Neutrophil (primary cell): ENCODE data around the gene MPC2.

Experiments
- H3K27ac ChIP-seq: fragments of 200-600 bp; sonication (generic); 2 replicates; pipeline ENCODE4 v1.5.1; 2016; ENCODE audit warnings: mild to moderate bottlenecking, moderate library complexity
- H3K27me3 ChIP-seq: fragments of 200-600 bp; sonication (generic); 2 replicates; pipeline ENCODE4 v1.6.0; 2016; ENCODE audit warnings: mild to moderate bottlenecking
- H3K36me3 ChIP-seq: fragments of 200-600 bp; sonication (generic); 2 replicates; pipeline ENCODE4 v1.5.1; 2017
- H3K4me1 ChIP-seq, 2 experiments: fragments of 200-600 bp in 1 of 2; sonication (generic) in 1 of 2; 1 replicate in 1 of 2; 2 replicates in 1 of 2; pipeline versions ENCODE4 v1.5.1 to v1.6.1; 2013 to 2016; ENCODE audit warnings: low read depth in 1 of 2, low read length in 1 of 2, mild to moderate bottlenecking in 1 of 2, moderate library complexity in 1 of 2; ENCODE audit not compliant: control insufficient read depth in 1 of 2, insufficient read depth in 1 of 2
- H3K4me3 ChIP-seq, 2 experiments: fragments of 200-600 bp in 1 of 2; sonication (generic) in 1 of 2; 1 replicate in 1 of 2; 2 replicates in 1 of 2; pipeline ENCODE4 v1.5.1; 2013 to 2016; ENCODE audit warnings: low read depth in 1 of 2, low read length in 1 of 2, mild to moderate bottlenecking in 1 of 2, moderate library complexity in 1 of 2
- H3K9me3 ChIP-seq: fragments of 200-600 bp; sonication (generic); 2 replicates; pipeline ENCODE4 v1.5.1; 2016
- TF ChIP-seq, protein P1 (sequence below): fragments of 200-600 bp; sonication (generic); IDR thresholded peaks from 2 replicates; pipeline ENCODE4 v1.5.1; 2016; ENCODE audit warnings: antibody characterized with exemption

Gene MPC2

DNA sequence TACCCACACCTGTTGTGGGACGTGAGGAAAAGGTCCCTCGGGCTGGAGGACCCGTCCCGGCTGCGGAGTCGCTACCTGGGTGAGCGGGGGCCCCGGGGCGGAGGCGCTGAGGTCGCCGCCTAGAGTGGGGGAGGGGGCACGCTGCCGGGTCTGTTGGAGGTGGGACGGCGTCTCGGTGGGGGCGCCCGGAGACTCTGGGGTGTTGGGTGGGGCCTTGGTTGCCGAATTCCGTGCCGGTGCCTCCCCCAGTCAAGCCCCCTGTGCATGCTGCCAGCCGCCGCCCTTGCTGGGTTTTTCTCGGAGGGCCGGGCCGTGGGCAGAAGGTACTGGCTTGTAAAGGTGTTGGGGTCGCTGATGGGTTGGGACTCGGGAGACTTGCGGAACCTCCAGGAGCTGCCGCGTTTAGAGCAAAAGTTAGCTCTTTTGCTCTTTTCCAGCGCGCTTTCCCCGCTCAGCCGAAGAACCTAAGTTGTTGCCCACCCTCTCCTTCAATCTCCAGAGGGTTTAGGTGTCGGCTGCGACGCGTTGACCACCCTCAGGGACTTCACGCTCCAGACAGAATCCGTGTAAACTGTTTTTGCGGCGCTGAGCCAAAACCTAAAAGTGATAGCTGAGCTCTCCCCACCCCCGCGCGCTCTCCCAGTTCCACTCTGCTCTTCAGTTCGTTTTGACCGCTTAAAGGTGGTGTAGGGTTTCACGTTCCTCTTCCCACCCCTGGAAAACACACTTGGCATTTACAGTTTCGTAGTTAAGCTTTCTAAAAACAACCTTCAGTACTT lies at the start of gene MPC2:
MPC2 (minus strand) TSS at position 143 of the 779 bp plus-strand sequence. CDS start 1,231 bp downstream, outside the sequence.
- TF ChIP-seq, protein P1, sequence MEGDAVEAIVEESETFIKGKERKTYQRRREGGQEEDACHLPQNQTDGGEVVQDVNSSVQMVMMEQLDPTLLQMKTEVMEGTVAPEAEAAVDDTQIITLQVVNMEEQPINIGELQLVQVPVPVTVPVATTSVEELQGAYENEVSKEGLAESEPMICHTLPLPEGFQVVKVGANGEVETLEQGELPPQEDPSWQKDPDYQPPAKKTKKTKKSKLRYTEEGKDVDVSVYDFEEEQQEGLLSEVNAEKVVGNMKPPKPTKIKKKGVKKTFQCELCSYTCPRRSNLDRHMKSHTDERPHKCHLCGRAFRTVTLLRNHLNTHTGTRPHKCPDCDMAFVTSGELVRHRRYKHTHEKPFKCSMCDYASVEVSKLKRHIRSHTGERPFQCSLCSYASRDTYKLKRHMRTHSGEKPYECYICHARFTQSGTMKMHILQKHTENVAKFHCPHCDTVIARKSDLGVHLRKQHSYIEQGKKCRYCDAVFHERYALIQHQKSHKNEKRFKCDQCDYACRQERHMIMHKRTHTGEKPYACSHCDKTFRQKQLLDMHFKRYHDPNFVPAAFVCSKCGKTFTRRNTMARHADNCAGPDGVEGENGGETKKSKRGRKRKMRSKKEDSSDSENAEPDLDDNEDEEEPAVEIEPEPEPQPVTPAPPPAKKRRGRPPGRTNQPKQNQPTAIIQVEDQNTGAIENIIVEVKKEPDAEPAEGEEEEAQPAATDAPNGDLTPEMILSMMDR = no peak
- H3K27me3 ChIP-seq = no peaks in the 10 kb centered on the region
- H3K27ac ChIP-seq = peak within 1 kb of the TSS; percentile 95

DNA sequence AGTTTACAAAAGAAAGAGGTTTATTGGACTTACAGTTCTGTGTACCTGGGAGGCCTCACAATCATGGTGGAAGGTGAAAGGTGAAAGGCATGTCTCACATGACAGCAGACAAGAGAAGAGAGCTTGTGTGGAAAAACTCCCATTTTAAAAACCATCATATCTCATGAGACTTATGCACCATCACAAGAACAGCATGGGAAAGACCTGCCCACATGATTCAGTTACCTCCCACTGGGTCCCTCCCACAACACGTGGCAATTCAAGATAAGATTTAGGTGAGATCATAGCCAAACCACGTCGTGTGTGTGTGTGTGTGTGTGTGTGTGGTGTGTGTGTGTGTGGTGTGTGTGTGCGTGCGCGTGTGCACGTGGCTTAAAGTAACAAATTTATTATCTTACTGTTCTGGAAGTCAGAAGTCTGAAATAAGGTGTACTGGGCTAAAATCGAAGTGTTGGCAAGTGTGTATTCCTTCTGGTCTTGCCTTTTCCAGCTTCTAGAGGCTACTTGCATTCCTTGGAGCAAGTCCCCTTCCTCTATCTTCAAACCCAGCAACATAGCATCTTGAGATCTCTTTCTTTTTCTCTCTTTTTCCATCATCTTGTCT lies 48.1 kb upstream of the MPC2 start:
- no peak overlapping the region for H3K4me3 ChIP-seq
- peaks cover 5 to 10% of the 10 kb centered on the region in 2 experiments for H3K4me1 ChIP-seq
- no peak overlapping the region for H3K27ac ChIP-seq
- peaks cover 23% of the 10 kb centered on the region for H3K36me3 ChIP-seq
- TF ChIP-seq, protein P1 = no peak
- no peaks in the 10 kb centered on the region for H3K9me3 ChIP-seq
- H3K27me3 ChIP-seq = no peaks in the 10 kb centered on the region

More for the DNA sequence above, at the start of gene MPC2:
- H3K36me3 ChIP-seq = no peaks in the 10 kb centered on the region
- peak within 1 kb of the TSS; percentile 92 to 96 for H3K4me3 ChIP-seq
- no peaks in the 10 kb centered on the region for H3K9me3 ChIP-seq
- peaks cover 31 to 37% of the 10 kb centered on the region in 2 experiments for H3K4me1 ChIP-seq

DNA sequence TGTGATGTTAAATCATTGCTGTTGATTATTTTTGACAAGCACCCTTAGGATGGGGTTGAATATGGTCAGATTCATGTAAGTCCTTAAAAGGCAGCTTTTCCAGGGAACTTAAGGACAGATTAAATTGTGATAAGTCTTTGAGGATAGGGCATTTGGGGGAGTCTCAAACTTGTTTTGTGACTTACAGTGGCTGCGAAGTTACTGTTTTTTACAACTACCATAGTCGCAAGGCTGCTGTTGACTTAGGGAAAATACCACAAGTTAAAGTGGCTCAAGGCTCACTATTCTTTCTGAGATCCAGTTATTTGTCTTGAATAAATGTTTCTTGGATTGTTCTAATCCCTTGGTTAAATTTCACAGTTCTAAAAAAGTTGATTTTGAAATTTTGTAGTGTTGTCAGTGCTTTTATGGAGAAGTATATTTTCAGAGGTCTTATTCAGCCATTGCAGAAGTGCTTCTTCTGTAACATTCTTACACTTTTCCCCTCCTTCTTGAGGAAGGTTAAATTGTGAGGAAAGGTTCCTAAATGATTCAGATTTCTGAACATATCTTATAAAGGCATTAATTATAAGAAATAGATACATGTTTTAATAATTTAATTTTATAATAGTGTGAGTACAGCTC lies 47.0 kb upstream of the MPC2 start:
- H3K4me1 ChIP-seq = peaks cover 5 to 10% of the 10 kb centered on the region in 2 experiments
- H3K27ac ChIP-seq = peak overlapping the region; percentile 14
- H3K36me3 ChIP-seq = peaks cover 29% of the 10 kb centered on the region
- no peak overlapping the region for H3K4me3 ChIP-seq
- no peaks in the 10 kb centered on the region for H3K9me3 ChIP-seq
- TF ChIP-seq, protein P1 = no peak
- no peaks in the 10 kb centered on the region for H3K27me3 ChIP-seq

DNA sequence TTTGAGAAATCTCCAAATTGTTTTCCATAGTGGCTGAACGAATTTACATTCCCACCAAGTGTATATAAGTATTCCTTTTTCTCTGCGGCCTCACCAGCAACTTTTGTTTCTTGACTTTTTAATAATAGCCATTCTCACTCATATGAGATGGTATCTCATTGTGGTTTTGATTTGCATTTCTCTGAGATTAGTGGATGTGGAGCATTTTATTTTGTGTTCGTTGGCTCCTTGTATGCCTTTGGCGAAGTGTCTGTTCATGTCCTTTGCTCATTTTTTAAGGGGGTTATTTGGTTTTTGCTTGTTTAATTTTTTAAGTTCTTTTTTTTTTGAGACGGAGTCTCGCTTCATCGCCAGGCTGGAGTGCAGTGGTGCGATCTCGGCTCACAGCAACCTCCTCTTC lies 45.1 kb upstream of the MPC2 start:
- H3K27ac ChIP-seq = no peak overlapping the region
- peaks cover 5 to 10% of the 10 kb centered on the region in 2 experiments for H3K4me1 ChIP-seq
- no peaks in the 10 kb centered on the region for H3K27me3 ChIP-seq
- TF ChIP-seq, protein P1 = no peak
- H3K4me3 ChIP-seq = no peak overlapping the region
- no peaks in the 10 kb centered on the region for H3K9me3 ChIP-seq
- peaks cover 27% of the 10 kb centered on the region for H3K36me3 ChIP-seq

DNA sequence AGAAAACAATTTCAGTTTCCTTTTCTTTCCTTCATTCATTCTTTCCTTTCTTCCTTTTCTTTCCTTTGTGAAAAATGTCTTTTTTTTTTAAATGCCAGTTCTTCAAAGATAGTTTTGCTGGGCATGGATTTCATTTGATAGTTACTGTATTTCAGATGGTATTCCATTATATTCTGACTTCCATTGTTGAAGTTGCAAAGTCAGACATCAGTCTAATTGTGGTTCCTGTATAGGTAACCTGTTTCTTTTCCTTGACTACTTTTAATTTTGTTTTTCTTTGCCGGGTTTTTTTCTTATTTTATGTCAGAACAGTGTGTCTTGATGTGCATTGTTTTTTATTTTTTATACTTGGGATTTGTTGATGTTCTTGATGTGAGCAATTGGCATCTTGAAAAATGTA lies 40.4 kb upstream of the MPC2 start:
- Histone ChIP-seq H3K36me3 (peaks cover 35% of the 10 kb centered on the region), H3K9me3 (no peaks in the 10 kb centered on the region)

More for the DNA sequence above, 40.4 kb upstream of the MPC2 start:
- TF ChIP-seq, protein P1 = no peak
- no peaks in the 10 kb centered on the region for H3K27me3 ChIP-seq
- no peaks in the 10 kb centered on the region for H3K4me1 ChIP-seq
- no peak overlapping the region for H3K27ac ChIP-seq
- no peak overlapping the region for H3K4me3 ChIP-seq
